Measurements from ENCODE around the gene GOLGA5. TPM values are rescaled to one million over a fixed set of nuclear protein-coding genes. Genes with fewer than 3 reads are reported as not detected.

Gene GOLGA5
- total RNA-seq, 1 experiment from 2014 or later: 22.3 TPM

GRCh38 chr14:92797935-92798653, 4.0 kb downstream of the GOLGA5 start:
- H3K27ac ChIP-seq (ENCODE audit: low read length): no peak overlapping the region
- DNase-seq (ENCODE audit: low read depth, low spot score): no peak
- no peaks in the 10 kb centered on the region for H3K27me3 ChIP-seq (ENCODE audit: control insufficient read depth, insufficient read depth, low read length)
- ATAC-seq: no peak
- no peak overlapping the region for H3K4me3 ChIP-seq (ENCODE audit: low read depth in 2 of 2, low read length in 2 of 2)
- intact Hi-C loops (cut with micrococcal nuclease; ENCODE audit: unreplicated experiment): no loop called here
- CTCF ChIA-PET: interaction anchor here (0.9 kb wide), 1 partner anchor 14 kb away, joined by 4 read pairs; no protein-coding TSS in a partner anchor
- H3K36me3 ChIP-seq (ENCODE audit: control insufficient read depth, insufficient read depth, low read length): peaks cover 8% of the 10 kb centered on the region
- TSS peak; percentile 14 for BruUV-seq (replicated peaks)
- peaks cover 6% of the 10 kb centered on the region for H3K4me1 ChIP-seq (ENCODE audit: control insufficient read depth, insufficient read depth, low read length)
- POLR2A ChIA-PET: no interaction called here
- in situ Hi-C loops (cut with HindIII; ENCODE audit: low pct_unique_long_range_greater_than_20kb, low sequenced_read_pairs): no loop called here
- no peaks in the 10 kb centered on the region for H3K9me3 ChIP-seq (ENCODE audit: control insufficient read depth, insufficient read depth, low read depth, low read length)
- TF ChIP-seq POLR2AphosphoS5 (IDR thresholded peaks at IDR 0.05; ENCODE audit: low read depth, low read length) (no peak), TCF7L2 (IDR thresholded peaks at IDR 0.05; ENCODE audit: low read depth, low read length) (no peak), SIN3A (IDR thresholded peaks at IDR 0.05; ENCODE audit: borderline replicate concordance, insufficient read depth, low read depth, low read length) (no peak)
- TF ChIP-seq, protein P1, sequence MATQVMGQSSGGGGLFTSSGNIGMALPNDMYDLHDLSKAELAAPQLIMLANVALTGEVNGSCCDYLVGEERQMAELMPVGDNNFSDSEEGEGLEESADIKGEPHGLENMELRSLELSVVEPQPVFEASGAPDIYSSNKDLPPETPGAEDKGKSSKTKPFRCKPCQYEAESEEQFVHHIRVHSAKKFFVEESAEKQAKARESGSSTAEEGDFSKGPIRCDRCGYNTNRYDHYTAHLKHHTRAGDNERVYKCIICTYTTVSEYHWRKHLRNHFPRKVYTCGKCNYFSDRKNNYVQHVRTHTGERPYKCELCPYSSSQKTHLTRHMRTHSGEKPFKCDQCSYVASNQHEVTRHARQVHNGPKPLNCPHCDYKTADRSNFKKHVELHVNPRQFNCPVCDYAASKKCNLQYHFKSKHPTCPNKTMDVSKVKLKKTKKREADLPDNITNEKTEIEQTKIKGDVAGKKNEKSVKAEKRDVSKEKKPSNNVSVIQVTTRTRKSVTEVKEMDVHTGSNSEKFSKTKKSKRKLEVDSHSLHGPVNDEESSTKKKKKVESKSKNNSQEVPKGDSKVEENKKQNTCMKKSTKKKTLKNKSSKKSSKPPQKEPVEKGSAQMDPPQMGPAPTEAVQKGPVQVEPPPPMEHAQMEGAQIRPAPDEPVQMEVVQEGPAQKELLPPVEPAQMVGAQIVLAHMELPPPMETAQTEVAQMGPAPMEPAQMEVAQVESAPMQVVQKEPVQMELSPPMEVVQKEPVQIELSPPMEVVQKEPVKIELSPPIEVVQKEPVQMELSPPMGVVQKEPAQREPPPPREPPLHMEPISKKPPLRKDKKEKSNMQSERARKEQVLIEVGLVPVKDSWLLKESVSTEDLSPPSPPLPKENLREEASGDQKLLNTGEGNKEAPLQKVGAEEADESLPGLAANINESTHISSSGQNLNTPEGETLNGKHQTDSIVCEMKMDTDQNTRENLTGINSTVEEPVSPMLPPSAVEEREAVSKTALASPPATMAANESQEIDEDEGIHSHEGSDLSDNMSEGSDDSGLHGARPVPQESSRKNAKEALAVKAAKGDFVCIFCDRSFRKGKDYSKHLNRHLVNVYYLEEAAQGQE (IDR thresholded peaks at IDR 0.05; ENCODE audit: insufficient read depth in 1 of 2, low read depth in 2 of 2, low read length in 1 of 2): no peak
- TF ChIP-seq, protein P2, sequence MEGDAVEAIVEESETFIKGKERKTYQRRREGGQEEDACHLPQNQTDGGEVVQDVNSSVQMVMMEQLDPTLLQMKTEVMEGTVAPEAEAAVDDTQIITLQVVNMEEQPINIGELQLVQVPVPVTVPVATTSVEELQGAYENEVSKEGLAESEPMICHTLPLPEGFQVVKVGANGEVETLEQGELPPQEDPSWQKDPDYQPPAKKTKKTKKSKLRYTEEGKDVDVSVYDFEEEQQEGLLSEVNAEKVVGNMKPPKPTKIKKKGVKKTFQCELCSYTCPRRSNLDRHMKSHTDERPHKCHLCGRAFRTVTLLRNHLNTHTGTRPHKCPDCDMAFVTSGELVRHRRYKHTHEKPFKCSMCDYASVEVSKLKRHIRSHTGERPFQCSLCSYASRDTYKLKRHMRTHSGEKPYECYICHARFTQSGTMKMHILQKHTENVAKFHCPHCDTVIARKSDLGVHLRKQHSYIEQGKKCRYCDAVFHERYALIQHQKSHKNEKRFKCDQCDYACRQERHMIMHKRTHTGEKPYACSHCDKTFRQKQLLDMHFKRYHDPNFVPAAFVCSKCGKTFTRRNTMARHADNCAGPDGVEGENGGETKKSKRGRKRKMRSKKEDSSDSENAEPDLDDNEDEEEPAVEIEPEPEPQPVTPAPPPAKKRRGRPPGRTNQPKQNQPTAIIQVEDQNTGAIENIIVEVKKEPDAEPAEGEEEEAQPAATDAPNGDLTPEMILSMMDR (IDR thresholded peaks at IDR 0.05): no peak

DNA sequence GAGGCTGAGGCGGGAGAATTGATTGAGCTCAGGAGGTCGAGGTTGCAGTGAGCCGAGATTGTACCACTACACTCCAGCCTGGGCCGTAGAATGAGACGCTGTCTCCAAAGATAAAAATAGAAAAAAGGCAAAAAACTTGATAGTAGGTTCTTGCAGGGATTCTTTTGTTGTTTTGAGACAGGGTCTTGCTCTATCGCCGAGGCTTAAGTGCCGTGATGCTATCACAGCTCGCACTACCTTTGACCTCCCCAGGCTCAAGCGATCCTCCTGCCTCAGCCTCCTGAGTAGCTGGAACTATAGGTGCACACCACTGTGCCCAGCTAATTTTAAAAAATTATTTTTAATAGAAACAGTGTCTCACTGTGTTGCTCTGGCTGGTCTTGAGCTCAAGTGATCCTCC, 4.7 kb downstream of the GOLGA5 start:
- Histone ChIP-seq H3K4me1 (ENCODE audit: control insufficient read depth, insufficient read depth, low read length) (peaks cover 6% of the 10 kb centered on the region), H3K27ac (ENCODE audit: low read length) (no peak overlapping the region), H3K9me3 (ENCODE audit: control insufficient read depth, insufficient read depth, low read depth, low read length) (no peaks in the 10 kb centered on the region), H3K36me3 (ENCODE audit: control insufficient read depth, insufficient read depth, low read length) (peaks cover 10% of the 10 kb centered on the region), H3K4me3 (ENCODE audit: low read depth in 2 of 2, low read length in 2 of 2) (no peak overlapping the region), H3K27me3 (ENCODE audit: control insufficient read depth, insufficient read depth, low read length) (no peaks in the 10 kb centered on the region)
- BruUV-seq (replicated peaks): no TSS peak
- intact Hi-C loops (cut with micrococcal nuclease; ENCODE audit: unreplicated experiment): no loop called here
- ChIA-PET POLR2A (no interaction called here), CTCF (no interaction called here)
- TF ChIP-seq, protein P1 (IDR thresholded peaks at IDR 0.05; ENCODE audit: insufficient read depth in 1 of 2, low read depth in 2 of 2, low read length in 1 of 2): no peak
- TF ChIP-seq TCF7L2 (IDR thresholded peaks at IDR 0.05; ENCODE audit: low read depth, low read length): no peak
- TF ChIP-seq, protein P2 (IDR thresholded peaks at IDR 0.05): no peak
- no peak for TF ChIP-seq SIN3A (IDR thresholded peaks at IDR 0.05; ENCODE audit: borderline replicate concordance, insufficient read depth, low read depth, low read length)
- no peak for TF ChIP-seq POLR2AphosphoS5 (IDR thresholded peaks at IDR 0.05; ENCODE audit: low read depth, low read length)
- in situ Hi-C loops (cut with HindIII; ENCODE audit: low pct_unique_long_range_greater_than_20kb, low sequenced_read_pairs): no loop called here
- DNase-seq (ENCODE audit: low read depth, low spot score): no peak
- no peak for ATAC-seq
